Measurements from ENCODE around the gene UNC93A.
"Not testable (repeated sequence)": the region's sequence is repeated elsewhere in the genome, so short reads cannot be mapped to it uniquely, and the experiment has no call there.

UNC93A gene

DNA sequence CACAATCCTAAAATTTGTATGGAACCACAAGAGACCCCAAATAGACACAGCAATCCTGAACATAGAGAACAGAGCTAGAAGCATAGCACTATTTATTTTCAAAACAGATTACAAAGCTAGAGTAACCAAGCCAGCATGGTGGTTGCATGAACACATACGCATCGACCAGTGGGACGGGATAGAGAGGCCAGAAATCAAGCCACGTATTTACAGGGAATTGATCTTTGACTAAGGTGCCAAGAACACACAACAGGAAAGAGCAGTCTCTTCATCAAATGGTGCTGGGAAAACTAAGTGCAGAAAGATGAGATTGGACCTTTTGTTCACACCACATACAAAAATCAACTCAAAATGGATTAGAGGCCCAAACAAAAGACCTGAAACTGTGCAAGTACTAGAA is 54.8 kb downstream of the UNC93A start:
- no peak for DNase-seq

DNA sequence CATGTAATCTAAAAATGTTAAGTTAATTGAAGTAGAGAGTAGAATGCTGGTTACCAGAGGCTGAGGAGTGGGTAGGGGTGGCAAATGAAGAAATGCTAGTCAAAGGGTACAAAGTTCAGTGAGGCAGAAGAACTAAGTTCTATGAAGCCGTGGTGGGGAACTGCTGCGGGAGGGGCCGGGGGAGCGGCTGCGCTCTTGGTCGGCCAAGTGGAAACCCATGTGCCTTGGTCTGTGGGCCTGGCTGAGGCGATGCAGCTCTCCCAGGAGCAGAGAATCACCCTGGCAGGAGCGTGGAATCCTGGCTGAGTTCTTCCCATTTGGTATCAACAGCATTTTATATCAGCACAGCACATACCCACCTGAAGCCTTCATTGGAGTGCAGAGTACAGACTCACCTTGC is 56.1 kb downstream of the UNC93A start:
- no peak for DNase-seq

DNA sequence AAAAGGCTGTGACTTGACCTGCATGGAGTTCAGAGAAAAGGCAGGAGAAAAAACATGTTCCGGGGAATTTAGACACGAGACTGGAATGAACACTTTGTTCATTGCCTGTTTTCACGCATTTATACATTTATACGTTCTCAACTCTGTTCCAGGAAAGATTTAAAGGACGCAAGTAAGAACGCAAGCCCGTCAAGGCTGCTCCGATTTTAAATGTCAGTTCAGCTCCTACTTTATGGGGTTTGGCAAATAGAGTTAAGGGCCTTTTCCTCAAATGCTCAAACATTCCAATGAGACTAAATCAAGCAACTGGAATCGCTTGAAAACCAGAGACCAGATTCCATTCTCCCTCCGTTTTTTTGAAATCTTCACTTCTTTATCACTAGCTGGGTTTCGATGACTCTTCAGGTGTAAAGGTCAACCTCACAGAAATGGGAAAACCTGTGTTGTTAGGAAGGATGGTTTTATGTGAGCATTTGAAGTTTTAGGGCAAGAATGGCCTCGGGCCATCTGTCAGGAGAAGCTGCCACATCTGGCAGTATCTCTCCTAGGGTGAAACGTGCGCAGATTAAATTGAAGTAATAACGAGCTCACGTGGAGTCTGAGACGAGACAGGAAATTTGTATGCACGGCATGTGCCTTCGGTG is 58.6 kb downstream of the UNC93A start:
- DNase-seq: no peak

GRCh38 chr6:167350275-167350696 is 59.2 kb downstream of the UNC93A start:
- no peak for DNase-seq

DNA sequence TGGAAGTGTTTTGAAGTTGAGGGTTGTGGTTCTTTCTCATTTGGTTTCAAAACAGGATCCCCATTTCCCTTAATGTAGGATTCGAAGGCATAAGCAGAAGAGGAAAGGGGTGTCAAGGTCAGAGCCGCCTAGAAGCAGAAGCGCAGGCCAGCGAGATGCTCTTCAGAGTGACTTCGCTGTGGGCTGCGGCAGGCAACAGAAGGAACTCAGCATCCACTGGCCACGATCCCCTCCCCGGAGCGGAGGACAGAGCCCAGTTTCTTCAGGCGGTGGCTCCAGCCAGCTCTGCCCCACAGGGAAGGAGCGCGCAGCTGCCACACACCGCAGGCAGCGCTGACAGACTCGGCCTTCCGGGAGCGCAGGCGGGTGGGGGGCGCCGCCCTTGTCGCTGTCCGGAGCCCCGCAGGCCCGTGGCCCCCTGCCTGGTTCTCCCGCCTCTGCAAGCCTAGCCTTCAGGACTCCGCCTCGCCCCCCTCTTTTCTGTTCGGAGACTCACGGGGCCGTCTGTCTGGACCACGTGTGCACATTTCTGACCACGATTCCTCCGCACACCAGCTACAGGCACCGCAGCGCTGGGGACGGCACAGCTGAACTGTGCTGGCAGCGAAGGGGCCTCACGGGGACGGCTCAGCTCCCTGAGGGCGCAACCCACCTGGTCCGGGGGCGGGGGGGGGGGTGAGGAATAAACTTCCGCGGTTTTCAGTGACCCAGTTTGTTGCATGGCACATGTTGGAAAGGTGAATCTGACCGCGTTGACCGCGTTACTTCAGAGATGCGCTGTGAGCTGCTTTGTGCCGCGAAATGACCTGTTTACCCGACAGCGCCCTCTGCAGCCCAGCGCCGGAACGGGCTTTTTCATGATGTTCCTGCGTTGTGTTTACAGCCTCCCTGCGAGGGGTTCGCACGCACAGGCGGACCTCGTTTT is 59.9 kb downstream of the UNC93A start:
- DNase-seq: peak; percentile 58

DNA sequence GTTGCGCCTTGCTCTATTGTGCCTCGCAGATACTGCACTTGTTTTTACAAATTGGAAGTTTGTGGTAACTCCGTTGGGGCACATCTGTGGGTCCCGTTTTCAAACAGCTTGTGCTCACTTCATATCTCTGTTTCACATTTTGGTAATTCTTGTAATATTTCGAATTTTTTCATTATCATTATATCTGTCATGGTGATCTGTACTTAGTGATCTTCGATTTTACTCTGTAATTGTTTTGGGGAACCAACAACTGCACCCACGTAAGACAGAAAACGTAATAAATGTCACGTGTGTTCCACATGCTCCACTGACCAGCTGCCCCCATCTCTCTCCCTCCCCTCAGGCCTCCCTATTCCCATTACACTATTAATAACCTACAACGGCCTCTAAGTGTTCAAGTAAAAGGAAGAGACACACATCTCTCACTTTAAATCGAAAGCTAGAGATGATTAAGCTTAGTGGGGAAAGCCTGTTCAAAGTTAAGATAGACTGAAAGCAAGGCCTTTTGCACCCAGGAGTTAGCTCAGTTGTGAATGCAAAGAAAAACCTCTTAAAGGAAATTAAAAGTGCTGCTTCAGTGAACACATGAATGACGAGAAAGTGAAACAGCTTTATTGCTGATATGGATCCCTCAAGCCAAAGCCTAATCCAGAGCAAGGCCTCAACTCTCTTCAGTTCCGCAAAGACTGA is 60.7 kb downstream of the UNC93A start:
- DNase-seq: no peak

DNA sequence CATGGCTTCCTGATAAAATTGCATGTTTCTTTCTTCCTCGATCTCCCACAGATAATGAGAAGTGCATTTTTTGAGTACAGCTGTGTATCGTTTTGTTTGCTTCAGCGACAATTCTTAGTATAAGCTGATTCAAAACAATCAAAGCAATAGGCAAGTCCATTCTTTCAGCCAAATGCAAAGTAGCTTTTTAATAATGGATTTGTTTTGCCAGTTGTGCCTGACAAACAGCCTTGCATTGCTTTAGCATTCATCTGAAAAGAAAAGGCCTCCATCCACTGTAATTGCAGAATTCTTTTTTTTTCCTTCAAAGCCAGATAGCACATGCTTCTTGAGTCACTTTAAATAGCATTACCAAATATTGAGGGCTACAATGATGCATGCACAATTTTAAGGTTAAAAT is 65.8 kb downstream of the UNC93A start:
- DNase-seq: no peak

- not testable (repeated sequence) for DNase-seq
Measured at GRCh38 chr6:167358394-167358793, 67.3 kb downstream of the UNC93A start.

DNA sequence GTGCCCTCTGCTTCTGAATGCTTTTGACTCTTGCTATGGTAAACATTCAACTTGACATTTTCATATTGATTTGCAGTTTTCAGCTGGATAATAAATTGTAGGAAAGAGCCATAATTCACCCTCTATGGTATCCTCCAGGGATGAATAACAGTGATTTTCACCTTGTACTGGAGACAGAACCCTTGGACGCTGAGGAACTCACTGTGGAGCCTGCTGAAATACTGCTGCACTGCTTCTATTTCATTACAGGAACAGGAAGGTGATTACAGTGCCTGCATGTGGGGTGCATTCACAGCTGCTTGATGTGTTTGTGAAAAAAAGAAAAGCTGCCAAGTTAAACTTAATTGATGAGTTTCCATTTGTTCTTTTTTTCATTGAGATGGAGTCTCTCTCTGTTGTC is 70.1 kb downstream of the UNC93A start:
- DNase-seq: not testable (repeated sequence)
